SIG-M5 treated with dmso at 0.1 percent for 504 hours (cell line): ENCODE data around the gene CENPM.

Experiments used
- DNase-seq: peaks from one replicate; lab custom pipeline; 2025; ENCODE audit not compliant: unreplicated experiment; lab: John Stamatoyannopoulos, UW

CENPM gene

GRCh38 chr22:41900652-41901312 lies 46.2 kb downstream of the CENPM start:
- DNase-seq: no peak

DNA sequence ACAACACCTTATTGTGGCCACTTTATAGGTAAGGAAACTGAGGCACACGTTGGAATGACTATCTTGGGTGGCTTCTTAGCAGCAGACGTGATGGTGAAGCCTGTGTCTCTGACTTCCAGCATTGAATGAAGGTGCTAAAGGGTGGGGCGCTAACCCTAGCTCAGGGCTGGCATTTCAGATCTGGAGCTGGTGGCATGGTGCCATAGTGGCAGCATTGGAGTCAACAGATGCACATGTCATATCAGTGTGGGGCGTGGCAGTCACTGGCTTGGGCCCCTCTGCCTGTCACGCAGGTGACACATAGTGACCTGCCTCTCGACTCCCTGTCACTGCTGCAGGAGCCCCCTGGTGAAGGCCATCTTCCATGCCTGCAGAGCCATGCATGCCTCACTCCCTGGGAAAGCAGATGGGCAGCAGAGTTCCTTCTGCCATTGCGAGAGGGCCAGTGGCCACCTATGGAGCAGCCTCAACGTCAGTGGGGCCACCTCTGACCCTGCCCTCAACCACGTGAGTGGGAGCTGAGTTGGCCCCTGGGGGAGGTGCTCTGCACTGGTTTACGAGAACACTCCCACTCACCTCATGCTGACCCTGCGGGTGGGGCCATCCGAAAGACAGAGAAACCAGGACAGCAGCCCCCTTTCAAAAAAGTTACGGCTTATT lies 46.8 kb downstream of the CENPM start:
- no peak for DNase-seq

DNA sequence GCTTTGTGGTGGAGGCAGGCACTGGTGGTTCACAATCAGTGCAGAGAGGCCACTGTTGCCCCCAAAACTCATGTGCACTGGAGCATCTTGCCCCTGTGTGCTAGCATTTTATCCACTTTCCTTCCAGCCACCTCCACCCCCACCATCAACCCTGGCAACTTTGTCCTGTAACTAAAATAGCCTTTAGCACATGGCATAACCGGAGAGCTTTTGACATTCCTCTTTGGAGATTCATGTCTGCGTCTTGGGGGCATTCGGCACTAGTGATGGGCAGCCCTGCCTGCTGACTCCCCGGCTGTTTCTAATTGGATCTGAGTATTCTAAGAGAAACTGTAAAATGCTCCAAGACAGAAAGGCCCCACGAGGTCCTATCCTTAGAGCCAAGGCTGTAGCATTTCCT lies 47.8 kb downstream of the CENPM start:
- DNase-seq: no peak

DNA sequence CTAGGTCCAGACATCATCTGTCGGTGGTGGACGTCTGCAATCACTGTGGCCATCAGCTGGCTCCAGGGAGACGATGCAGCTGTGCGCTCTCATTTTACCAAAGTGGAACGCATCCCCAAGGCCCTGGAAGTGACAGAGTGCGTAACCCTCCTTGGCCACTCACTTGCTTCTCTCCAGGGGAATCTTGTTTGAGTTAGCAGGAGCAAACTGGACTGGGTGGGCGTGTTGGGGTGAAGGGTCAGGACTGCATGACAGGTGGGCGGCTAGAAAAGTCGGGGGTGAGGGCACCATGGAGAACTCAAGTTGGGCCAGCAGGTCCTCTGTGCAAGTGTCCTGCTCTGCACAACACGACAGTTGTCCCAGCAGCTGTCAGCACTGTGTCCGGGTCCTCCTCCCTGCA lies 48.3 kb downstream of the CENPM start:
- DNase-seq: no peak

DNA sequence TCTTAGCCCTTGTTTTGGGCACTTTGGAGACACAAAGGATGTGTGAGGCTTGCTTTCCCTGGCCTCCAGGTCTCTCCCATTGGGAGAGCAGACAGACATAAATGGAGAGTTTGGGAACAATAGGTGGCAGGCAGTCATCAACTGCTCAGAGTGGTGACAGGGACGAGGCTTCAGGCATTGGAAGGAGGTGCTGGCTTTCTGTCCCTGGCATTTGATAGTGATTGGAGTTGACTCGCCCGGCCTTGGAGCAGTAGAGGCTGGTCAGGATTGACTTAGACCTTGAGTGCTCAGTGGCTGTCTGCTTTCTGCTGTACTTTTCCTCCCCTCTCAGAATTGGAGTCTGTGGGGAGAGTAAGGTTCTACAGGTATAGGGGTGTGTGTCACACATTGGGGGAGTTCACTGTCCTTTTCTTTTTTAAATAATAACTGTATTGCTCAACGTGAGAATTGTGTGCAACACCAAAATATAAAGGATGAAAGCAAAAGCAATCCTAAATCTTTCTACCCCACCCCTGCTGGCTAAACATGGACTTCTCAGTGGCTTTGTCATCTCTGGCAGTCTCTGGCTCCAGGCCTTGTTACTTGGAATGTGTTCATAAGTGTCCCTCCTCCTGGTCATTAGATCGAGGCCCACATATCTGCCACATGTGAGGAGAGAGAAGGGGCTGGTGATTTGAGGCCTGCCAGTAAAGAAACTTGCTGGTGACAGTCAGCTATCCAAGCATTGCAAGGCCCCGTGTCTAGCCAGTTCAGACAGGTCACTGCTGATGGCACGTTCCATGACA lies 53.2 kb downstream of the CENPM start:
- DNase-seq: no peak

DNA sequence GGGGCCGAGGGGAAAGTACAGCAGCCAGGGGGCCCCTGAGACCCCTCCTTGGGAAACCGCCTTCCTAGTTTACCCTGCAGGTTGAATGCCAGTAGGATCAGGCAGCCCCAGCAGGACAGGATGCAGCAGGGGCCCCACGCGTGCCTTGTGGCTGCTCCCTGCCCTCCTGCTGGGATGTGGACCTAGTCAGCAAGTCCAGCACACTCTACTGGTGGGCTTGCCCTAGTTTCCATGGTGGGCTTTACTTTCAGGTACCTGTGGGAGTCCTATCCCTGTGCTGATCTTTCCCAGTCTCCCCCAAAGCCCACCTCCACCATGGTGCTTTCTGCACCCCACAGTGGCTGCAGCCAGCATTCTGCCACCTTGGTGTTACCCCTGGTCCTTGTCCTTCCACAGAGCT lies 54.2 kb downstream of the CENPM start:
- DNase-seq: no peak

- DNase-seq: no peak
Observed at GRCh38 chr22:41891407-41891806, 55.5 kb downstream of the CENPM start.
